ENCODE data around the gene S100Z. TPM values are rescaled to one million over a fixed set of nuclear protein-coding genes. Genes with fewer than 3 reads are reported as not detected.
A peak's percentile ranks its signal among the peaks of the same experiment; 100 is the strongest.

The S100Z gene
- total and polyA plus RNA-seq, 9 donors = 0.07 to 0.45 (median 0.26) TPM; not detected in 4

- Histone ChIP-seq H3K36me3 (ENCODE audit: control insufficient read depth, insufficient read depth, low read length) (no peaks in the 10 kb centered on the region), H3K4me3 (ENCODE audit: low read length) (no peak overlapping the region), H3K27me3 (ENCODE audit: control insufficient read depth, insufficient read depth, low read length) (no peaks in the 10 kb centered on the region), H3K27ac (ENCODE audit: low read length) (no peak overlapping the region), H3K4me1 (ENCODE audit: control insufficient read depth, insufficient read depth, low read length) (no peaks in the 10 kb centered on the region), H3K9me3 (replicated peaks; ENCODE audit: control insufficient read depth, low read depth, low read length) (peaks cover 2% of the 10 kb centered on the region)
- WGBS (ENCODE audit: insufficient coverage) = no CpG with 5 or more reads among the region's 3 CpGs
- no peak for DNase-seq
Observed at GRCh38 chr5:76918539-76918938, 68.7 kb downstream of the S100Z start.

GRCh38 chr5:76920491-76920890 lies 70.7 kb downstream of the S100Z start:
- Histone ChIP-seq H3K36me3 (ENCODE audit: control insufficient read depth, insufficient read depth, low read length) (no peaks in the 10 kb centered on the region), H3K27ac (ENCODE audit: low read length) (no peak overlapping the region), H3K4me1 (ENCODE audit: control insufficient read depth, insufficient read depth, low read length) (no peaks in the 10 kb centered on the region), H3K4me3 (ENCODE audit: low read length) (no peak overlapping the region), H3K27me3 (ENCODE audit: control insufficient read depth, insufficient read depth, low read length) (no peaks in the 10 kb centered on the region), H3K9me3 (replicated peaks; ENCODE audit: control insufficient read depth, low read depth, low read length) (no peaks in the 10 kb centered on the region)
- peak; percentile 3 for DNase-seq
- WGBS (ENCODE audit: insufficient coverage) = 50% methylated on average over 1 of the region's 4 CpGs

- H3K27ac ChIP-seq (ENCODE audit: low read length) = no peak overlapping the region
- no peaks in the 10 kb centered on the region for H3K36me3 ChIP-seq (ENCODE audit: control insufficient read depth, insufficient read depth, low read length)
- H3K4me1 ChIP-seq (ENCODE audit: control insufficient read depth, insufficient read depth, low read length) = no peaks in the 10 kb centered on the region
- no peak overlapping the region for H3K4me3 ChIP-seq (ENCODE audit: low read length)
- 15% methylated on average over 1 of the region's 6 CpGs for WGBS (ENCODE audit: insufficient coverage)
- no peak for DNase-seq
- H3K27me3 ChIP-seq (ENCODE audit: control insufficient read depth, insufficient read depth, low read length) = no peaks in the 10 kb centered on the region
- no peaks in the 10 kb centered on the region for H3K9me3 ChIP-seq (replicated peaks; ENCODE audit: control insufficient read depth, low read depth, low read length)
Observed at GRCh38 chr5:76926329-76927105, 76.7 kb downstream of the S100Z start.

- DNase-seq = no peak
- Histone ChIP-seq H3K27ac (ENCODE audit: low read length) (no peak overlapping the region), H3K27me3 (ENCODE audit: control insufficient read depth, insufficient read depth, low read length) (no peaks in the 10 kb centered on the region), H3K9me3 (replicated peaks; ENCODE audit: control insufficient read depth, low read depth, low read length) (no peaks in the 10 kb centered on the region), H3K36me3 (ENCODE audit: control insufficient read depth, insufficient read depth, low read length) (no peaks in the 10 kb centered on the region), H3K4me1 (ENCODE audit: control insufficient read depth, insufficient read depth, low read length) (no peaks in the 10 kb centered on the region), H3K4me3 (ENCODE audit: low read length) (no peak overlapping the region)
- WGBS (ENCODE audit: insufficient coverage) = 88% methylated on average over 2 of the region's 4 CpGs
Observed at GRCh38 chr5:76927961-76928360, 78.1 kb downstream of the S100Z start.

- H3K36me3 ChIP-seq (ENCODE audit: control insufficient read depth, insufficient read depth, low read length) = no peaks in the 10 kb centered on the region
- H3K27me3 ChIP-seq (ENCODE audit: control insufficient read depth, insufficient read depth, low read length) = no peaks in the 10 kb centered on the region
- WGBS (ENCODE audit: insufficient coverage) = 70% methylated on average over 4 of the region's 4 CpGs
- DNase-seq = no peak
- no peak overlapping the region for H3K27ac ChIP-seq (ENCODE audit: low read length)
- H3K9me3 ChIP-seq (replicated peaks; ENCODE audit: control insufficient read depth, low read depth, low read length) = no peaks in the 10 kb centered on the region
- no peaks in the 10 kb centered on the region for H3K4me1 ChIP-seq (ENCODE audit: control insufficient read depth, insufficient read depth, low read length)
- no peak overlapping the region for H3K4me3 ChIP-seq (ENCODE audit: low read length)
Observed at GRCh38 chr5:76930083-76930482, 80.3 kb downstream of the S100Z start.

GRCh38 chr5:76938177-76938576 lies 88.4 kb downstream of the S100Z start:
- H3K27ac ChIP-seq (ENCODE audit: low read length) = no peak overlapping the region
- DNase-seq = no peak
- H3K9me3 ChIP-seq (replicated peaks; ENCODE audit: control insufficient read depth, low read depth, low read length) = no peaks in the 10 kb centered on the region

GRCh38 chr5:76941000-76941399 lies 91.2 kb downstream of the S100Z start:
- Histone ChIP-seq H3K36me3 (ENCODE audit: control insufficient read depth, insufficient read depth, low read length) (no peaks in the 10 kb centered on the region), H3K9me3 (replicated peaks; ENCODE audit: control insufficient read depth, low read depth, low read length) (no peaks in the 10 kb centered on the region), H3K27ac (ENCODE audit: low read length) (no peak overlapping the region), H3K27me3 (ENCODE audit: control insufficient read depth, insufficient read depth, low read length) (no peaks in the 10 kb centered on the region), H3K4me1 (ENCODE audit: control insufficient read depth, insufficient read depth, low read length) (no peaks in the 10 kb centered on the region), H3K4me3 (ENCODE audit: low read length) (no peak overlapping the region)
- 83% methylated on average over 1 of the region's 4 CpGs for WGBS (ENCODE audit: insufficient coverage)
- no peak for DNase-seq

More at GRCh38 chr5:76938177-76938576, 88.4 kb downstream of the S100Z start:
- no peaks in the 10 kb centered on the region for H3K36me3 ChIP-seq (ENCODE audit: control insufficient read depth, insufficient read depth, low read length)
- no peaks in the 10 kb centered on the region for H3K27me3 ChIP-seq (ENCODE audit: control insufficient read depth, insufficient read depth, low read length)
- H3K4me3 ChIP-seq (ENCODE audit: low read length) = no peak overlapping the region
- H3K4me1 ChIP-seq (ENCODE audit: control insufficient read depth, insufficient read depth, low read length) = no peaks in the 10 kb centered on the region

GRCh38 chr5:76941442-76941841 lies 91.6 kb downstream of the S100Z start:
- Histone ChIP-seq H3K4me3 (ENCODE audit: low read length) (no peak overlapping the region), H3K4me1 (ENCODE audit: control insufficient read depth, insufficient read depth, low read length) (no peaks in the 10 kb centered on the region), H3K27me3 (ENCODE audit: control insufficient read depth, insufficient read depth, low read length) (no peaks in the 10 kb centered on the region), H3K27ac (ENCODE audit: low read length) (no peak overlapping the region), H3K36me3 (ENCODE audit: control insufficient read depth, insufficient read depth, low read length) (no peaks in the 10 kb centered on the region), H3K9me3 (replicated peaks; ENCODE audit: control insufficient read depth, low read depth, low read length) (no peaks in the 10 kb centered on the region)
- no peak for DNase-seq
- 88% methylated on average over 1 of the region's 3 CpGs for WGBS (ENCODE audit: insufficient coverage)

GRCh38 chr5:76942581-76942980 lies 92.8 kb downstream of the S100Z start:
- Histone ChIP-seq H3K36me3 (ENCODE audit: control insufficient read depth, insufficient read depth, low read length) (no peaks in the 10 kb centered on the region), H3K9me3 (replicated peaks; ENCODE audit: control insufficient read depth, low read depth, low read length) (no peaks in the 10 kb centered on the region), H3K4me1 (ENCODE audit: control insufficient read depth, insufficient read depth, low read length) (no peaks in the 10 kb centered on the region), H3K27ac (ENCODE audit: low read length) (no peak overlapping the region), H3K27me3 (ENCODE audit: control insufficient read depth, insufficient read depth, low read length) (no peaks in the 10 kb centered on the region), H3K4me3 (ENCODE audit: low read length) (no peak overlapping the region)
- no CpG with 5 or more reads among the region's 1 CpG for WGBS (ENCODE audit: insufficient coverage)
- no peak for DNase-seq

- Histone ChIP-seq H3K27me3 (ENCODE audit: control insufficient read depth, insufficient read depth, low read length) (no peaks in the 10 kb centered on the region), H3K27ac (ENCODE audit: low read length) (no peak overlapping the region), H3K4me1 (ENCODE audit: control insufficient read depth, insufficient read depth, low read length) (no peaks in the 10 kb centered on the region), H3K4me3 (ENCODE audit: low read length) (no peak overlapping the region), H3K36me3 (ENCODE audit: control insufficient read depth, insufficient read depth, low read length) (no peaks in the 10 kb centered on the region), H3K9me3 (replicated peaks; ENCODE audit: control insufficient read depth, low read depth, low read length) (no peaks in the 10 kb centered on the region)
- DNase-seq = no peak
- WGBS (ENCODE audit: insufficient coverage) = 50% methylated on average over 1 of the region's 3 CpGs
Observed at GRCh38 chr5:76943006-76943405, 93.2 kb downstream of the S100Z start.

- DNase-seq = no peak
- Histone ChIP-seq H3K9me3 (replicated peaks; ENCODE audit: control insufficient read depth, low read depth, low read length) (no peaks in the 10 kb centered on the region), H3K4me3 (ENCODE audit: low read length) (no peak overlapping the region), H3K36me3 (ENCODE audit: control insufficient read depth, insufficient read depth, low read length) (no peaks in the 10 kb centered on the region), H3K27ac (ENCODE audit: low read length) (no peak overlapping the region), H3K4me1 (ENCODE audit: control insufficient read depth, insufficient read depth, low read length) (no peaks in the 10 kb centered on the region), H3K27me3 (ENCODE audit: control insufficient read depth, insufficient read depth, low read length) (no peaks in the 10 kb centered on the region)
- 50% methylated on average over 1 of the region's 5 CpGs for WGBS (ENCODE audit: insufficient coverage)
Observed at GRCh38 chr5:76944638-76945037, 94.8 kb downstream of the S100Z start.

Data from muscle of leg (tissue), 11 donors.